ENCODE results near the gene TRIM66. TPM values are rescaled to one million over a fixed set of nuclear protein-coding genes. Genes with fewer than 3 reads are reported as not detected.

The TRIM66 gene, protein sequence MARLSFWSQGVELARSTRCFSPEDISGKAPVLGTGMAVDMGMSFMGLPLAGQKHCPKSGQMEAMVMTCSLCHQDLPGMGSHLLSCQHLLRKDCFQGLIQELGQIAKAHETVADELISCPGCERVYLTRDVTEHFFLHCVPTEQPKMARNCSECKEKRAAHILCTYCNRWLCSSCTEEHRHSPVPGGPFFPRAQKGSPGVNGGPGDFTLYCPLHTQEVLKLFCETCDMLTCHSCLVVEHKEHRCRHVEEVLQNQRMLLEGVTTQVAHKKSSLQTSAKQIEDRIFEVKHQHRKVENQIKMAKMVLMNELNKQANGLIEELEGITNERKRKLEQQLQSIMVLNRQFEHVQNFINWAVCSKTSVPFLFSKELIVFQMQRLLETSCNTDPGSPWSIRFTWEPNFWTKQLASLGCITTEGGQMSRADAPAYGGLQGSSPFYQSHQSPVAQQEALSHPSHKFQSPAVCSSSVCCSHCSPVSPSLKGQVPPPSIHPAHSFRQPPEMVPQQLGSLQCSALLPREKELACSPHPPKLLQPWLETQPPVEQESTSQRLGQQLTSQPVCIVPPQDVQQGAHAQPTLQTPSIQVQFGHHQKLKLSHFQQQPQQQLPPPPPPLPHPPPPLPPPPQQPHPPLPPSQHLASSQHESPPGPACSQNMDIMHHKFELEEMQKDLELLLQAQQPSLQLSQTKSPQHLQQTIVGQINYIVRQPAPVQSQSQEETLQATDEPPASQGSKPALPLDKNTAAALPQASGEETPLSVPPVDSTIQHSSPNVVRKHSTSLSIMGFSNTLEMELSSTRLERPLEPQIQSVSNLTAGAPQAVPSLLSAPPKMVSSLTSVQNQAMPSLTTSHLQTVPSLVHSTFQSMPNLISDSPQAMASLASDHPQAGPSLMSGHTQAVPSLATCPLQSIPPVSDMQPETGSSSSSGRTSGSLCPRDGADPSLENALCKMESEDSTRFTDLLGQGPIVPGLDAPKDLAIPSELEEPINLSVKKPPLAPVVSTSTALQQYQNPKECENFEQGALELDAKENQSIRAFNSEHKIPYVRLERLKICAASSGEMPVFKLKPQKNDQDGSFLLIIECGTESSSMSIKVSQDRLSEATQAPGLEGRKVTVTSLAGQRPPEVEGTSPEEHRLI (N-terminal part only)
- total RNA-seq: 7.9 and 9.0 TPM in 2 replicates

GRCh38 chr11:8682303-8683114 is at the start of gene TRIM66, which contains the start of gene RPL27A:
Gene TRIM66 (minus strand): TSS chr11:8682665. CDS start chr11:8672274, 10,391 bp downstream.
Gene RPL27A (plus strand): TSS chr11:8682792. CDS start chr11:8682814, 22 bp downstream.

GRCh38 chr11:8593935-8594909 is 88.2 kb downstream of the TRIM66 start, which contains the start of gene STK33:
Gene STK33 (minus strand): TSS chr11:8594228. CDS start chr11:8474905, 119,323 bp downstream.

Other genes with a start within 250 kb of the TRIM66 start
- gene STK33, start 88.4 kb downstream of the TRIM66 start, total RNA-seq: 0.34 and 4.5 TPM in 2 replicates
- gene RPL27A, start 127 bp upstream of the TRIM66 start, total RNA-seq: 766 and 1,323 TPM in 2 replicates
- 25.4 and 40.7 TPM in 2 replicates for gene AKIP1, start 228.5 kb upstream of the TRIM66 start, total RNA-seq

All from nasal cavity respiratory epithelium epithelial cell of viscerocranial mucosa (primary cell).